CD14-positive monocyte (primary cell): ENCODE data around the gene PAIP2. TPM values are rescaled to one million over a fixed set of nuclear protein-coding genes. Genes with fewer than 3 reads are reported as not detected.

Experiments
- DNase-seq, 3 donors: peaks; one replicate each; pipeline ENCODE4 v3.0.0-alpha.2; 2011 to 2022
- H2AFZ ChIP-seq: 2 replicates; pipeline ENCODE4 v1.6.0; 2012; ENCODE audit warnings: mild to moderate bottlenecking, low read depth, low read length, inconsistent platforms; ENCODE audit not compliant: insufficient read depth, poor library complexity, severe bottlenecking
- H3K27ac ChIP-seq, 2 donors: 1 replicate in 1 of 2; 2 replicates in 1 of 2; pipeline ENCODE4 v1.5.1; 2012 to 2013; ENCODE audit warnings: low read length in 2 of 2, control low read depth in 1 of 2, inconsistent platforms in 1 of 2, low read depth in 1 of 2, mild to moderate bottlenecking in 1 of 2
- H3K27me3 ChIP-seq, 2 donors: one replicate each; pipeline versions ENCODE4 v1.6.0 to v1.6.1; 2011 to 2013; ENCODE audit warnings: low read length in 2 of 2; ENCODE audit not compliant: control insufficient read depth in 2 of 2, insufficient read depth in 2 of 2
- H3K36me3 ChIP-seq, 2 donors: replicated peaks in 1 of 2; 1 replicate in 1 of 2; 2 replicates in 1 of 2; pipeline versions ENCODE4 v1.5.1 to v1.6.1; 2012 to 2013; ENCODE audit warnings: low read length in 2 of 2, control low read depth in 1 of 2, inconsistent platforms in 1 of 2, mild to moderate bottlenecking in 1 of 2; ENCODE audit not compliant: insufficient read depth in 2 of 2, control insufficient read depth in 1 of 2
- H3K4me1 ChIP-seq, 2 donors: 1 replicate in 1 of 2; 2 replicates in 1 of 2; pipeline versions ENCODE4 v1.5.1 to v1.6.1; 2012 to 2013; ENCODE audit warnings: low read length in 2 of 2, control low read depth in 1 of 2, inconsistent platforms in 1 of 2, mild to moderate bottlenecking in 1 of 2, moderate library complexity in 1 of 2; ENCODE audit not compliant: insufficient read depth in 2 of 2, control insufficient read depth in 1 of 2
- H3K4me2 ChIP-seq: replicated peaks from 2 replicates; pipeline ENCODE3; 2012; ENCODE audit warnings: low read length, moderate library complexity, mild to moderate bottlenecking; ENCODE audit not compliant: poor library complexity, severe bottlenecking; ENCODE audit errors: extremely low read depth
- H3K4me3 ChIP-seq, 3 experiments: fragments of 200-600 bp in 1 of 3; sonication (generic) in 1 of 3; replicated peaks in 1 of 3; 1 replicate in 2 of 3; 2 replicates in 1 of 3; pipeline ENCODE4 v1.5.1; 2011 to 2013; ENCODE audit warnings: low read length in 3 of 3, mild to moderate bottlenecking in 3 of 3, control low read depth in 2 of 3, low read depth in 2 of 3, inconsistent platforms in 1 of 3, moderate library complexity in 1 of 3
- H3K79me2 ChIP-seq: 2 replicates; pipeline ENCODE4 v1.6.0; 2012; ENCODE audit warnings: mild to moderate bottlenecking, control low read depth, inconsistent platforms, low read length, moderate library complexity; ENCODE audit not compliant: insufficient read depth
- H3K9ac ChIP-seq: 2 replicates; pipeline ENCODE4 v1.6.0; 2017; ENCODE audit warnings: low read length, mild to moderate bottlenecking; ENCODE audit not compliant: insufficient read depth, poor library complexity, severe bottlenecking
- H3K9me3 ChIP-seq, 2 donors: replicated peaks in 1 of 2; 1 replicate in 1 of 2; 2 replicates in 1 of 2; pipeline versions ENCODE4 v1.5.1 to v1.6.1; 2012 to 2013; ENCODE audit warnings: low read length in 2 of 2, control low read depth in 1 of 2; ENCODE audit not compliant: control insufficient read depth in 1 of 2, insufficient read depth in 1 of 2
- H4K20me1 ChIP-seq: 2 replicates; pipeline ENCODE4 v1.6.0; 2012; ENCODE audit warnings: mild to moderate bottlenecking, low read length, control low read depth, moderate library complexity; ENCODE audit not compliant: insufficient read depth
- H3K27ac Mint-ChIP-seq, 7 donors: one replicate each; pipeline ENCODE4 v1.8.0; 2020; ENCODE audit warnings: mild to moderate bottlenecking in 7 of 7, mixed read lengths in 7 of 7, moderate library complexity in 6 of 7, inconsistent platforms in 2 of 7
- H3K27me3 Mint-ChIP-seq, 3 donors: one replicate each; pipeline ENCODE4 v1.8.0; 2021 to 2022; ENCODE audit warnings: low read depth in 3 of 3, mild to moderate bottlenecking in 3 of 3, mixed read lengths in 3 of 3, moderate library complexity in 3 of 3, inconsistent platforms in 1 of 3
- H3K36me3 Mint-ChIP-seq, 2 donors: one replicate each; pipeline ENCODE4 v1.8.0; 2020; ENCODE audit warnings: mixed read lengths in 2 of 2, inconsistent platforms in 1 of 2, mild to moderate bottlenecking in 1 of 2
- H3K4me1 Mint-ChIP-seq: one replicate; pipeline ENCODE4 v1.8.0; 2020; ENCODE audit warnings: mild to moderate bottlenecking, mixed read lengths
- H3K4me3 Mint-ChIP-seq, 2 donors: one replicate each; pipeline ENCODE4 v1.8.0; 2020; ENCODE audit warnings: mild to moderate bottlenecking in 2 of 2, mixed read lengths in 2 of 2, moderate library complexity in 1 of 2
- H3K9me3 Mint-ChIP-seq, 7 donors: one replicate each; pipeline ENCODE4 v1.8.0; 2020 to 2022; ENCODE audit warnings: mixed read lengths in 7 of 7, mild to moderate bottlenecking in 6 of 7, moderate library complexity in 6 of 7, inconsistent platforms in 2 of 7
- WGBS: methylation state at CpG from one replicate; pipeline ENCODE4 v1.1.5; 2013; ENCODE audit warnings: missing lambda C conversion rate; ENCODE audit not compliant: insufficient coverage; 5-methylcytosine and 5-hydroxymethylcytosine counted together
- intact Hi-C, 2 donors: fragments of 100-400 bp; cut with micrococcal nuclease; formaldehyde crosslinking; loops; one replicate each; pipeline versions ENCODE4 v1.15.0 to v1.15.1; 2023
- polyA plus RNA-seq, 3 donors: library from polyadenylated mRNA; depleted of rRNA in 1 of 3; unstranded in 2 of 3; stranded (reverse) in 1 of 3; fragments of 300-500 nt in 2 of 3; fragments of >200 nt in 1 of 3; fragmentation: Illumina TruSeq in 2 of 3; gene quantifications; 1 replicate in 2 of 3; 2 replicates in 1 of 3; pipeline ENCODE4 v1.2.3, GENCODE V29; 2012 to 2021
- TF ChIP-seq, protein P1 (sequence below): fragments of 200-600 bp; IDR thresholded peaks from one replicate; pipeline ENCODE4 v1.8.0; 2022; ENCODE audit warnings: antibody characterized with exemption, mild to moderate bottlenecking

Gene PAIP2
- polyA plus RNA-seq, 3 donors, result 68.3 to 325 (median 313) TPM

DNA sequence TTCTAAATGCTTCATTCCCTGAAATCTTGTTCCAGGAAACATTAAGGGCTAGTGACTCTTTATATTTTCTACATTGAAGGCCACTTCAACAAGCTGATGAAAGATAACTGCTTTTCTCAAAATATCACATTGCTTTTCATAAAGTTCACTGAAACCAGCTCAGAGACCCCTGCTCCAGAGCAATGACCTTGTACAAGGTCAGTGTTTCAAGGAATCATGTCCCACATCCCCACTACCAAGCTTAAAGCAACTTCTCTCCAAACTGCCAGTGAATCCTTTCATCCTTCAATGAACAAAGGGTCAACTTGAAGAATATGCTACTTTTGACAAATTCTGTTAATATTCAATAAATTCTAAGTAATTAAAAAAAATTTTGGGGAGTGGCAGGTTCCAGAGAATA is 74.2 kb downstream of the PAIP2 start:
- intact Hi-C loops, result no loop called here

DNA sequence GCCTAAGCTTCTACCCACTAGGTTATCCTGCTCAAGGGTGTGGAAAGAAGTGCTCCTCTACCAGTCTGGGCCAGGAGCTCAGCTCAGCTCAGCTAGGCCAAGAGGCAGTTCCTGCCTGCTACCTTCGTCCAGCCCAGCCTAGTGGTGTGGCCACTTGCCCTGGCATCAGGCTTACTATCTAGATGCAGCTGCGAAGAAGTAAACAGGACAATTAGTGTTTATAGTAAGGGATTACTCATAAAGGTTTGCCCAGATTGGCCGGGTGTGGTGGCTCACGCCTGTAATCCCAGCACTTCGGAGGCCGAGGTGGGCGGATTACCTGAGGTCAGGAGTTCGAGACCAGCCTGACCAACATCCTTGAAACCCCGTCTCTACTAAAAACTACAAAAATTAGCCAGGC is 75.0 kb downstream of the PAIP2 start:
- H3K27ac ChIP-seq, result no peak overlapping the region
- H3K4me3 ChIP-seq, result no peak overlapping the region
- no peak overlapping the region for H3K4me2 ChIP-seq
- 98% methylated on average over 7 of the region's 9 CpGs for WGBS
- no peak overlapping the region for H2AFZ ChIP-seq
- no peaks in the 10 kb centered on the region for H3K79me2 ChIP-seq
- no peak overlapping the region for H3K27ac Mint-ChIP-seq
- H3K36me3 Mint-ChIP-seq, result peaks cover 3 to 8% of the 10 kb centered on the region in 2 donors
- no peaks in the 10 kb centered on the region for H3K4me1 Mint-ChIP-seq
- no peak overlapping the region for H3K4me3 Mint-ChIP-seq
- H4K20me1 ChIP-seq, result no peaks in the 10 kb centered on the region
- peaks cover 0 to 1% (median 0%) of the 10 kb centered on the region in 3 donors for H3K27me3 Mint-ChIP-seq
- TF ChIP-seq, protein P1, sequence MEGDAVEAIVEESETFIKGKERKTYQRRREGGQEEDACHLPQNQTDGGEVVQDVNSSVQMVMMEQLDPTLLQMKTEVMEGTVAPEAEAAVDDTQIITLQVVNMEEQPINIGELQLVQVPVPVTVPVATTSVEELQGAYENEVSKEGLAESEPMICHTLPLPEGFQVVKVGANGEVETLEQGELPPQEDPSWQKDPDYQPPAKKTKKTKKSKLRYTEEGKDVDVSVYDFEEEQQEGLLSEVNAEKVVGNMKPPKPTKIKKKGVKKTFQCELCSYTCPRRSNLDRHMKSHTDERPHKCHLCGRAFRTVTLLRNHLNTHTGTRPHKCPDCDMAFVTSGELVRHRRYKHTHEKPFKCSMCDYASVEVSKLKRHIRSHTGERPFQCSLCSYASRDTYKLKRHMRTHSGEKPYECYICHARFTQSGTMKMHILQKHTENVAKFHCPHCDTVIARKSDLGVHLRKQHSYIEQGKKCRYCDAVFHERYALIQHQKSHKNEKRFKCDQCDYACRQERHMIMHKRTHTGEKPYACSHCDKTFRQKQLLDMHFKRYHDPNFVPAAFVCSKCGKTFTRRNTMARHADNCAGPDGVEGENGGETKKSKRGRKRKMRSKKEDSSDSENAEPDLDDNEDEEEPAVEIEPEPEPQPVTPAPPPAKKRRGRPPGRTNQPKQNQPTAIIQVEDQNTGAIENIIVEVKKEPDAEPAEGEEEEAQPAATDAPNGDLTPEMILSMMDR, result no peak
- H3K9me3 ChIP-seq, result no peaks in the 10 kb centered on the region
- intact Hi-C loops, result no loop called here
- no peak overlapping the region for H3K9ac ChIP-seq
- peaks cover 0 to 1% (median 0%) of the 10 kb centered on the region in 7 donors for H3K9me3 Mint-ChIP-seq
- DNase-seq, result no peak
- no peaks in the 10 kb centered on the region for H3K27me3 ChIP-seq
- H3K36me3 ChIP-seq, result no peaks in the 10 kb centered on the region
- no peaks in the 10 kb centered on the region for H3K4me1 ChIP-seq

More for the DNA sequence above, 74.2 kb downstream of the PAIP2 start:
- TF ChIP-seq, protein P1, result no peak
- Histone ChIP-seq H3K79me2 (no peaks in the 10 kb centered on the region), H4K20me1 (no peaks in the 10 kb centered on the region), H3K27ac (no peak overlapping the region), H3K27me3 (no peaks in the 10 kb centered on the region), H3K9me3 (no peaks in the 10 kb centered on the region), H3K4me3 (no peak overlapping the region), H3K36me3 (no peaks in the 10 kb centered on the region), H3K9ac (no peak overlapping the region), H3K4me2 (no peak overlapping the region), H2AFZ (no peak overlapping the region), H3K4me1 (no peaks in the 10 kb centered on the region)
- no peaks in the 10 kb centered on the region for H3K4me1 Mint-ChIP-seq
- peaks cover 3 to 8% of the 10 kb centered on the region in 2 donors for H3K36me3 Mint-ChIP-seq
- H3K27ac Mint-ChIP-seq, result no peak overlapping the region
- DNase-seq, result no peak
- no peak overlapping the region for H3K4me3 Mint-ChIP-seq
- no peaks in the 10 kb centered on the region for H3K9me3 Mint-ChIP-seq
- H3K27me3 Mint-ChIP-seq, result peaks cover 0 to under 1% (median 0%) of the 10 kb centered on the region in 3 donors
